ENCODE data around the gene PPP2R5D. TPM values are rescaled to one million over a fixed set of nuclear protein-coding genes. Genes with fewer than 3 reads are reported as not detected.
A peak's percentile ranks its signal among the peaks of the same experiment; 100 is the strongest.

PPP2R5D gene
- total and polyA plus RNA-seq, 9 of the 15 experiments (the other 6 are each of a cell fraction or from before 2014, with no cell fraction given): 1.3 to 96.1 (median 38.4) TPM

GRCh38 chr6:43007126-43007525, 22.8 kb downstream of the PPP2R5D start:
- Histone ChIP-seq H3K9me3 (replicated peaks; ENCODE audit: control insufficient read depth, insufficient read depth, low read depth, low read length) (no peaks in the 10 kb centered on the region), H3K9me1 (ENCODE audit: control insufficient read depth, insufficient read depth, low read length) (no peaks in the 10 kb centered on the region), H3K27me3 (ENCODE audit: control insufficient read depth in 2 of 2, insufficient read depth in 2 of 2, low read length in 2 of 2) (no peaks in the 10 kb centered on the region), H3K4me1 (replicated peaks in 1 of 2; ENCODE audit: control insufficient read depth in 2 of 2, insufficient read depth in 2 of 2, low read length in 2 of 2) (peaks cover under 1 to 4% of the 10 kb centered on the region in 2 experiments; a peak in 2 of 5 replicates), H3K27ac (ENCODE audit: extremely low read depth, low read depth, low read length) (no peak overlapping the region), H3K4me2 (ENCODE audit: insufficient read depth, low read length) (no peak overlapping the region), H3K36me3 (ENCODE audit: control insufficient read depth, insufficient read depth, low read length) (peaks cover 63% of the 10 kb centered on the region), H3K79me2 (ENCODE audit: control insufficient read depth, insufficient read depth, low read length) (peaks cover 2% of the 10 kb centered on the region; the same call in 2 of the 3 replicates), H4K20me1 (replicated peaks; ENCODE audit: control insufficient read depth, insufficient read depth, low read length) (no peaks in the 10 kb centered on the region), H3K9ac (ENCODE audit: insufficient read depth in 1 of 2, low read depth in 2 of 2, low read length in 2 of 2) (peak overlapping the region in 1 of 2 experiments; percentile 54; a peak in 2 of 4 replicates), H2AFZ (ENCODE audit: low read depth, low read length) (no peak overlapping the region), H3K4me3 (no peak overlapping the region)
- TF ChIP-seq PRDM10 (IDR thresholded peaks at IDR 0.05; ENCODE audit: partially characterized antibody) (no peak), CREB1 (IDR thresholded peaks at IDR 0.05) (no peak), CREB1 (CRISPR knock-in tag; IDR thresholded peaks at IDR 0.05) (no peak), TCF3 (CRISPR knock-in tag; IDR thresholded peaks at IDR 0.05) (no peak), ZNF3 (CRISPR knock-in tag; IDR thresholded peaks at IDR 0.05) (no peak), NR2F6 (CRISPR knock-in tag; IDR thresholded peaks at IDR 0.05) (no peak)
- CTCF ChIA-PET (ENCODE audit: low intra/inter-chr PET ratio): no interaction called here
- no TSS peak for BruUV-seq (replicated peaks)
- DNase-seq (ENCODE audit: extremely low read depth in 1 of 4, low spot score in 3 of 4) (no peak), ATAC-seq (no peak), FAIRE-seq (no peak)
- WGBS (ENCODE audit: insufficient coverage, low coverage, missing lambda C conversion rate): 82% methylated on average over 9 of the region's 9 CpGs
- POLR2A ChIA-PET: interaction anchor here (0.5 to 2.3 kb wide), 5 partner anchors 23 to 348 kb away, joined by 3 to 5 read pairs (median 5); partner anchors contain the start of genes CUL7 and PPP2R5D
- in situ Hi-C loops (cut with MboI) (no loop called here), intact Hi-C loops (cut with micrococcal nuclease) (no loop called here)

All from K562 (cell line).